Chondrocyte (in vitro differentiated cells): ENCODE results near the gene FGFR3. TPM values are rescaled to one million over a fixed set of nuclear protein-coding genes. Genes with fewer than 3 reads are reported as not detected.

Experiments used
- DNase-seq: peaks from one replicate; pipeline ENCODE4 v3.0.0; 2021; ENCODE audit warnings: mixed read lengths, low spot score
- H3K27ac Mint-ChIP-seq: one replicate; pipeline ENCODE4 v1.8.0; 2021; ENCODE audit warnings: mild to moderate bottlenecking, moderate library complexity, mixed read lengths; ENCODE audit not compliant: unreplicated experiment
- H3K27me3 Mint-ChIP-seq: 2 replicates; pipeline ENCODE4 v1.8.0; 2021; ENCODE audit warnings: low read depth, mixed read lengths
- H3K36me3 Mint-ChIP-seq: 2 replicates; pipeline ENCODE4 v1.8.0; 2021; ENCODE audit warnings: low read depth, mixed read lengths
- H3K4me1 Mint-ChIP-seq: 2 replicates; pipeline ENCODE4 v1.8.0; 2021; ENCODE audit warnings: low read depth, mild to moderate bottlenecking, mixed read lengths
- H3K4me3 Mint-ChIP-seq: one replicate; pipeline ENCODE4 v1.8.0; 2021; ENCODE audit warnings: mild to moderate bottlenecking, moderate library complexity, mixed read lengths; ENCODE audit not compliant: unreplicated experiment
- H3K9me3 Mint-ChIP-seq: 2 replicates; pipeline ENCODE4 v1.8.0; 2021; ENCODE audit warnings: low read depth, mixed read lengths
- total RNA-seq: library from RNA; stranded (reverse); gene quantifications from 3 replicates; pipeline ENCODE4 v1.2.1, GENCODE V29; 2021
- TF ChIP-seq, protein P1 (sequence below): fragments of 200-600 bp; sonication (generic); IDR thresholded peaks from 2 replicates; pipeline ENCODE4 v1.5.0; 2021; ENCODE audit warnings: antibody characterized with exemption, mild to moderate bottlenecking, moderate library complexity

FGFR3 gene
- total RNA-seq, 1 donor from 2014 or later: 1.3 TPM

- DNase-seq: no peak
- H3K27ac Mint-ChIP-seq: no peak overlapping the region
- TF ChIP-seq, protein P1, sequence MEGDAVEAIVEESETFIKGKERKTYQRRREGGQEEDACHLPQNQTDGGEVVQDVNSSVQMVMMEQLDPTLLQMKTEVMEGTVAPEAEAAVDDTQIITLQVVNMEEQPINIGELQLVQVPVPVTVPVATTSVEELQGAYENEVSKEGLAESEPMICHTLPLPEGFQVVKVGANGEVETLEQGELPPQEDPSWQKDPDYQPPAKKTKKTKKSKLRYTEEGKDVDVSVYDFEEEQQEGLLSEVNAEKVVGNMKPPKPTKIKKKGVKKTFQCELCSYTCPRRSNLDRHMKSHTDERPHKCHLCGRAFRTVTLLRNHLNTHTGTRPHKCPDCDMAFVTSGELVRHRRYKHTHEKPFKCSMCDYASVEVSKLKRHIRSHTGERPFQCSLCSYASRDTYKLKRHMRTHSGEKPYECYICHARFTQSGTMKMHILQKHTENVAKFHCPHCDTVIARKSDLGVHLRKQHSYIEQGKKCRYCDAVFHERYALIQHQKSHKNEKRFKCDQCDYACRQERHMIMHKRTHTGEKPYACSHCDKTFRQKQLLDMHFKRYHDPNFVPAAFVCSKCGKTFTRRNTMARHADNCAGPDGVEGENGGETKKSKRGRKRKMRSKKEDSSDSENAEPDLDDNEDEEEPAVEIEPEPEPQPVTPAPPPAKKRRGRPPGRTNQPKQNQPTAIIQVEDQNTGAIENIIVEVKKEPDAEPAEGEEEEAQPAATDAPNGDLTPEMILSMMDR: no peak
- no peaks in the 10 kb centered on the region for H3K9me3 Mint-ChIP-seq
- H3K4me3 Mint-ChIP-seq: no peak overlapping the region
- no peaks in the 10 kb centered on the region for H3K4me1 Mint-ChIP-seq
- no peaks in the 10 kb centered on the region for H3K36me3 Mint-ChIP-seq
- H3K27me3 Mint-ChIP-seq: no peaks in the 10 kb centered on the region
Observed at GRCh38 chr4:1802720-1803522, 9.8 kb downstream of the FGFR3 start.

DNA sequence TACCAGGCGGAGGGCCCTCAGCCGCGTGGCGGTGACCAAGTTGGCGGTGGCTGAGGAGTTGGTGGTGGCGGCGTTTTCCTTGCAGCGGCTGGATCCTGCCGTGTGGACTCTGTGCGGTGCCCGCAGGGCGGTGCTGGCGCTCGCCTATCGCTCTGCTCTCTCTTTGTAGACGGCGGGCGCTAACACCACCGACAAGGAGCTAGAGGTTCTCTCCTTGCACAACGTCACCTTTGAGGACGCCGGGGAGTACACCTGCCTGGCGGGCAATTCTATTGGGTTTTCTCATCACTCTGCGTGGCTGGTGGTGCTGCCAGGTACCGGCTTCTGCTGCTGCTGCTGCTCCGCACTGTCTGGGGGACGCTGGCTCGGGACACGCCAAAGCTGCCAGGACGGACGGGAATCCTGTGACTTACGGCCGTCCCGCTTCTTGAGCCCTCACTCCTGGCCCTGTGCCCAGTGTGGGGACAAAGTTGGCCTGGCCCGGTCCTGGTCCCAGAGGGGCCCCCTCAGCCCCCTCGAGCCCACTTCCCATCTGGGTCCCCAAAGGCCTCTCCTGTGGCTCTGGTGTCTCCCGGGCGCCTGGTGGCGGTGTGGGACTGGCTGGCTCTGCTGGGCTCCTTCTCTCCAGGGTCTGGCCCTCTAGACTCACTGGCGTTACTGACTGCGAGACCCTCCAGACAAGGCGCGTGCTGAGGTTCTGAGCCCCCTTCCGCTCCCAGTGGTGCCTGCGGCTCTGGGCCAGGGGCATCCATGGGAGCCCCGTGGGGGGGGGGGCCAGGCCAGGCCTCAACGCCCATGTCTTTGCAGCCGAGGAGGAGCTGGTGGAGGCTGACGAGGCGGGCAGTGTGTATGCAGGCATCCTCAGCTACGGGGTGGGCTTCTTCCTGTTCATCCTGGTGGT, 10.7 kb downstream of the FGFR3 start:
- Mint-ChIP-seq H3K27ac (no peak overlapping the region), H3K36me3 (no peaks in the 10 kb centered on the region), H3K4me3 (no peak overlapping the region), H3K4me1 (no peaks in the 10 kb centered on the region), H3K9me3 (no peaks in the 10 kb centered on the region), H3K27me3 (no peaks in the 10 kb centered on the region)
- TF ChIP-seq, protein P1: no peak
- no peak for DNase-seq

DNA sequence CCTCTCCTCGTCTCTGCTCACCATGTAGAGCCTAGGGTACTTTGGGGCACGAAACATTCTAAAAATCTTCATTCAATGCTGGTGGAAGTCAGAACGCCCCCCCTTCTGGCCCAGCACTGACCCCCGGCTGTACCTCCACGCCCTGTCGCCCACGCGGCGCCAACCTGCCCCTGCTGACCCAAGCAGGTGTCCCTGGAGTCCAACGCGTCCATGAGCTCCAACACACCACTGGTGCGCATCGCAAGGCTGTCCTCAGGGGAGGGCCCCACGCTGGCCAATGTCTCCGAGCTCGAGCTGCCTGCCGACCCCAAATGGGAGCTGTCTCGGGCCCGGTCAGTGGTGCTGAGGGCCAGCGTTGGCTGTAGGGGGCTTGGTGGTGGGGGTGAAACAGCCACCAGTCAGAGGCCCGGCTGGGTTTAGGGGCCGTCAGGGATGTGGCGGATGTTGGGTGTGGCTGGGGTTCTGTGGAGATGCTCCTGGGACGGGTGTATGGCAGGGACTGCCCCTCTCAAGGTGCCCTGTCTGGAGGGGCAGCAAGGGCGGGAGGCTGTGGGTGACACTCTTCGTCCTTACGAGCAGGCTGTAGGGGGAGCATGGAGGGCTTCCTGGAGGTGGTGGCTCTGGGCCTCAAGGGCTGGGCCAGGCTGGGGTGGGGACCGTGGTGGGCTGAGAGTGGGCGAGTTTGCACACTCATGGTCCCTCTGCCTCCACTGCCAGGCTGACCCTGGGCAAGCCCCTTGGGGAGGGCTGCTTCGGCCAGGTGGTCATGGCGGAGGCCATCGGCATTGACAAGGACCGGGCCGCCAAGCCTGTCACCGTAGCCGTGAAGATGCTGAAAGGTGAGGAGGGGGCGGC, 11.8 kb downstream of the FGFR3 start:
- no peak overlapping the region for H3K27ac Mint-ChIP-seq
- no peaks in the 10 kb centered on the region for H3K4me1 Mint-ChIP-seq
- DNase-seq: no peak
- no peaks in the 10 kb centered on the region for H3K9me3 Mint-ChIP-seq
- H3K4me3 Mint-ChIP-seq: no peak overlapping the region
- TF ChIP-seq, protein P1: no peak
- no peaks in the 10 kb centered on the region for H3K36me3 Mint-ChIP-seq
- no peaks in the 10 kb centered on the region for H3K27me3 Mint-ChIP-seq

- DNase-seq: no peak
- TF ChIP-seq, protein P1: no peak
- H3K27me3 Mint-ChIP-seq: no peaks in the 10 kb centered on the region
- H3K4me1 Mint-ChIP-seq: no peaks in the 10 kb centered on the region
- no peak overlapping the region for H3K4me3 Mint-ChIP-seq
- no peaks in the 10 kb centered on the region for H3K36me3 Mint-ChIP-seq
- no peak overlapping the region for H3K27ac Mint-ChIP-seq
- no peaks in the 10 kb centered on the region for H3K9me3 Mint-ChIP-seq
Observed at GRCh38 chr4:1805493-1806222, 12.6 kb downstream of the FGFR3 start.
